Vagina (tissue), 2 donors: Measurements from ENCODE around the gene ATXN1. TPM values are rescaled to one million over a fixed set of nuclear protein-coding genes. Genes with fewer than 3 reads are reported as not detected.

Source experiments
- DNase-seq, 2 donors: peaks; one replicate each; pipeline ENCODE4 v3.0.0-alpha.2; 2017; ENCODE audit errors: extremely low spot score in 2 of 2
- H3K27ac ChIP-seq: fragments of 200-600 bp; sonication (generic); one replicate; pipeline ENCODE4 v1.5.1; 2019
- H3K27me3 ChIP-seq: fragments of 200-600 bp; sonication (generic); one replicate; pipeline ENCODE4 v1.5.1; 2019
- H3K36me3 ChIP-seq, 2 donors: fragments of 200-600 bp; sonication (generic); one replicate each; pipeline ENCODE4 v1.5.1; 2017 to 2019
- H3K4me1 ChIP-seq: fragments of 200-600 bp; sonication (generic); one replicate; pipeline ENCODE4 v1.5.1; 2019
- H3K4me3 ChIP-seq, 2 donors: fragments of 200-600 bp; sonication (generic); 1 replicate in 1 of 2; 2 replicates in 1 of 2; pipeline ENCODE4 v1.5.1; 2016 to 2019
- H3K9me3 ChIP-seq: fragments of 200-600 bp; sonication (generic); one replicate; pipeline ENCODE4 v1.5.1; 2019
- CTCF ChIP-seq, 3 experiments: fragments of 450-650 bp in 2 of 3; fragments of 200-600 bp in 1 of 3; sonication (generic) in 1 of 3; IDR thresholded peaks; one replicate each; pipeline ENCODE4 v1.5.1; 2017 to 2019; ENCODE audit warnings: antibody characterized with exemption in 3 of 3, mild to moderate bottlenecking in 2 of 3, moderate library complexity in 2 of 3
- POLR2A ChIP-seq, 2 donors: fragments of 450-650 bp; IDR thresholded peaks; one replicate each; pipeline ENCODE4 v1.6.1; 2017; ENCODE audit warnings: antibody characterized with exemption in 2 of 2, mild to moderate bottlenecking in 2 of 2, moderate library complexity in 2 of 2
- POLR2AphosphoS5 ChIP-seq, 2 donors: sonication (generic); formaldehyde crosslinking; IDR thresholded peaks; one replicate each; pipeline ENCODE4 v1.9.0; 2017; ENCODE audit warnings: antibody characterized with exemption in 2 of 2, mild to moderate bottlenecking in 2 of 2, low read depth in 1 of 2; ENCODE audit not compliant: insufficient read depth in 1 of 2
- intact Hi-C: fragments of 100-400 bp; cut with DNase I; formaldehyde crosslinking; loops from one replicate; pipeline ENCODE4 v1.15.1; 2023
- total RNA-seq: library from RNA; depleted of rRNA; stranded (reverse); fragments of >200 nt; gene quantifications from one replicate; pipeline ENCODE4 v1.2.3, GENCODE V29; 2016

ATXN1 gene
- total RNA-seq, 1 donor from 2014 or later = 43.2 TPM

- TF ChIP-seq POLR2A (IDR thresholded peaks at IDR 0.05) (no peak), CTCF (IDR thresholded peaks at IDR 0.05) (no peak), POLR2AphosphoS5 (IDR thresholded peaks at IDR 0.05; ENCODE audit: insufficient read depth in 1 of 2, low read depth in 1 of 2) (no peak)
- Histone ChIP-seq H3K36me3 (no peaks in the 10 kb centered on the region), H3K4me1 (peaks cover 35% of the 10 kb centered on the region), H3K9me3 (no peaks in the 10 kb centered on the region), H3K27ac (no peak overlapping the region), H3K27me3 (no peaks in the 10 kb centered on the region), H3K4me3 (no peak overlapping the region)
- intact Hi-C loops = no loop called here
- DNase-seq = no peak
These were observed 95.3 kb downstream of the ATXN1 start for GRCh38 chr6:16665992-16666391.

- Histone ChIP-seq H3K27me3 (no peaks in the 10 kb centered on the region), H3K27ac (no peak overlapping the region), H3K4me1 (peaks cover 27% of the 10 kb centered on the region), H3K36me3 (no peaks in the 10 kb centered on the region), H3K4me3 (no peak overlapping the region), H3K9me3 (no peaks in the 10 kb centered on the region)
- TF ChIP-seq POLR2A (IDR thresholded peaks at IDR 0.05) = no peak
- TF ChIP-seq CTCF (IDR thresholded peaks at IDR 0.05) = no peak
- TF ChIP-seq POLR2AphosphoS5 (IDR thresholded peaks at IDR 0.05; ENCODE audit: insufficient read depth in 1 of 2, low read depth in 1 of 2) = no peak
- intact Hi-C loops = no loop called here
- DNase-seq = no peak
These were observed 96.1 kb downstream of the ATXN1 start for GRCh38 chr6:16665182-16665581.

- no peak for DNase-seq
- intact Hi-C loops = no loop called here
- Histone ChIP-seq H3K36me3 (no peaks in the 10 kb centered on the region), H3K27ac (no peak overlapping the region), H3K4me3 (no peak overlapping the region), H3K27me3 (no peaks in the 10 kb centered on the region), H3K9me3 (no peaks in the 10 kb centered on the region), H3K4me1 (peaks cover 15% of the 10 kb centered on the region)
- TF ChIP-seq POLR2A (IDR thresholded peaks at IDR 0.05) (no peak), CTCF (IDR thresholded peaks at IDR 0.05) (no peak), POLR2AphosphoS5 (IDR thresholded peaks at IDR 0.05; ENCODE audit: insufficient read depth in 1 of 2, low read depth in 1 of 2) (no peak)
These were observed 97.4 kb downstream of the ATXN1 start for GRCh38 chr6:16663901-16664300.

- no peaks in the 10 kb centered on the region for H3K4me1 ChIP-seq
- TF ChIP-seq CTCF (IDR thresholded peaks at IDR 0.05) = no peak
- no peak for TF ChIP-seq POLR2AphosphoS5 (IDR thresholded peaks at IDR 0.05; ENCODE audit: insufficient read depth in 1 of 2, low read depth in 1 of 2)
- TF ChIP-seq POLR2A (IDR thresholded peaks at IDR 0.05) = no peak
- no peaks in the 10 kb centered on the region for H3K36me3 ChIP-seq
- H3K27me3 ChIP-seq = no peaks in the 10 kb centered on the region
- no peak for DNase-seq
- intact Hi-C loops = no loop called here
- no peaks in the 10 kb centered on the region for H3K9me3 ChIP-seq
- H3K4me3 ChIP-seq = no peak overlapping the region
- no peak overlapping the region for H3K27ac ChIP-seq
These were observed 101.1 kb downstream of the ATXN1 start for GRCh38 chr6:16660157-16660497.

- no peak for DNase-seq
- Histone ChIP-seq H3K27ac (no peak overlapping the region), H3K4me3 (no peak overlapping the region), H3K9me3 (no peaks in the 10 kb centered on the region), H3K27me3 (no peaks in the 10 kb centered on the region), H3K36me3 (no peaks in the 10 kb centered on the region), H3K4me1 (no peaks in the 10 kb centered on the region)
- intact Hi-C loops = no loop called here
- TF ChIP-seq POLR2A (IDR thresholded peaks at IDR 0.05) (no peak), CTCF (IDR thresholded peaks at IDR 0.05) (no peak), POLR2AphosphoS5 (IDR thresholded peaks at IDR 0.05; ENCODE audit: insufficient read depth in 1 of 2, low read depth in 1 of 2) (no peak)
These were observed 101.6 kb downstream of the ATXN1 start for GRCh38 chr6:16659466-16660156.
